B cell (primary cell): ENCODE data around the gene PTPRM.

Source experiments
- CTCF ChIP-seq: fragments of 200-600 bp; IDR thresholded peaks from one replicate; pipeline ENCODE4 v1.8.0; 2022; ENCODE audit warnings: antibody characterized with exemption, mild to moderate bottlenecking
- EZH2 ChIP-seq: IDR thresholded peaks from 2 replicates; pipeline ENCODE4 v1.6.1; 2012; ENCODE audit warnings: borderline replicate concordance, low read depth, mild to moderate bottlenecking, moderate library complexity, low read length; ENCODE audit not compliant: insufficient read depth, poor library complexity, severe bottlenecking

DNA sequence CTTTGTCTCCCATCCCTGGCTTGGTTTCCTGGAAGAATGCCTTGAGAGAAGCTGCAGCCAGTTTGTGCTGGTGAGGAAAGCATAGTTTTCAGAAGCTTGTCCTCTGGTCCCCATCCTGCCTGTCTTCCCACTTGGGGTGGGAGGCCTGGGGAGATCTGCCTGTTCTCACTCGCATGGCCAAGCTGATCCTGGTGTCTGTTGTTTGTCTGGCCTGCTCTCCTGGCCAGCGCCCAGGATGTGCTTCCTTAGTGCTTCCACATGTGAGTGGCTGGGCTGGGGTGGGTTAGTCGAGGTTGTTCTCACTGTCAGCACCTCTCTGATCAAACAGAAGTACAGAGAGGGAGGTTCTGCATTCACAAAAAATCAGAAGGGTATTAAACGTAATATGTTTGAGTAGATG, 49.5 kb downstream of the PTPRM start:
- TF ChIP-seq CTCF, result no peak
- no peak for TF ChIP-seq EZH2
